ENCODE results near the gene BANP.
A peak's percentile ranks its signal among the peaks of the same experiment; 100 is the strongest.
"Not testable (repeated sequence)": the region's sequence is repeated elsewhere in the genome, so short reads cannot be mapped to it uniquely, and the experiment has no call there.

Gene BANP

DNA sequence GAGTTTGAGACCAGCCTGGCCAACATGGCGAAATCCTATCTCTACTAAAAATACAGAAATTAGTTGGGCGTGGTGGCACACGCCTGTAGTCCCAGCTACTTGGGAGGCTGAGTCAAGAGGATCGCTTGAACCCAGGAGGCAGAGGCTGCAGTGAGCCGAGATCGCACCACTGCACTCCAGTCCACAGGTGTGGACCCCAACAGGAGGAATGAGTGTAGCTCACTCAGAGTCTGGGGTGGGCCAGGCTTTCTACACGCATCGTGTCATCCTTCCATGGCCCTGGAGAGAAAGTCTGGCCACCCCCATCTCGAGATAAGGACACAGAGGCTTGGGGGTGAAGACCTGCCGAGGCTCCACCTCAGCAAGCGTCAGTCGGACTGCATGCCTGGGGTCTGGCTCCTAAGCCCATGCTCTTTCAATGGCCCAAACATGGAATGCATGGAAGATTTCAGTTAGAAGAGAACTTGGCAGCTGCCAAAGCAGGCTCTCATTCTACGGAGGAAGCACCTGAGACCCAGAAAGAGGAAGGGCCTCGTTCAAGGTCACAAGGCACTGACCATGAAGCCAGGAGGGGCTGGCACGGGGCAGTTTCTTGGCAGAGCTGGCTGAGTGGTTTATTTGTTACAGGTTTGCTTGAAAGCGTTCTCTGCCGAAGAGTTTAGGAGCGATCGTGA lies 16.3 kb upstream of the BANP start:
- H3K36me3 ChIP-seq (ENCODE audit: control insufficient read depth in 1 of 2, insufficient read depth in 2 of 2, low read depth in 1 of 2, low read length in 2 of 2); H2BK12ac ChIP-seq (ENCODE audit: low read length in 2 of 2); H3K4me3 ChIP-seq (ENCODE audit: insufficient read depth in 1 of 2, low read depth in 1 of 2, low read length in 2 of 2); H2BK120ac ChIP-seq (ENCODE audit: low read depth, low read length); H3K4me2 ChIP-seq (ENCODE audit: low read length, poor library complexity, severe bottlenecking); H3K14ac ChIP-seq (ENCODE audit: low read length in 2 of 2); H4K91ac ChIP-seq (ENCODE audit: low read length); DNase-seq; H3K4ac ChIP-seq (ENCODE audit: low read depth in 1 of 2, low read length in 2 of 2); H3K23ac ChIP-seq (ENCODE audit: low read length in 2 of 2); H2BK15ac ChIP-seq (ENCODE audit: low read depth, poor library complexity, severe bottlenecking); H4K8ac ChIP-seq (ENCODE audit: low read length); H2AK5ac ChIP-seq (ENCODE audit: low read length, severe bottlenecking); H3K79me1 ChIP-seq (replicated peaks; ENCODE audit: low read length, poor library complexity, severe bottlenecking); H3K4me1 ChIP-seq (ENCODE audit: control insufficient read depth, insufficient read depth, low read depth, low read length); H2BK5ac ChIP-seq (ENCODE audit: low read depth, low read length, poor library complexity, severe bottlenecking); H3K18ac ChIP-seq (ENCODE audit: low read depth in 1 of 2, low read length in 2 of 2); H2AFZ ChIP-seq (ENCODE audit: low read depth, low read length); H3K9me3 ChIP-seq (ENCODE audit: control insufficient read depth, low read length); H3K9ac ChIP-seq (ENCODE audit: low read length); H3K27ac ChIP-seq (ENCODE audit: low read length, poor library complexity, severe bottlenecking): not testable (repeated sequence)
- H3K27me3 ChIP-seq (ENCODE audit: control insufficient read depth in 1 of 2, insufficient read depth in 1 of 2, low read length in 2 of 2), result peaks cover 14 to 24% of the 10 kb centered on the region in 2 experiments
- 86% methylated on average over 15 of the region's 19 CpGs for WGBS

DNA sequence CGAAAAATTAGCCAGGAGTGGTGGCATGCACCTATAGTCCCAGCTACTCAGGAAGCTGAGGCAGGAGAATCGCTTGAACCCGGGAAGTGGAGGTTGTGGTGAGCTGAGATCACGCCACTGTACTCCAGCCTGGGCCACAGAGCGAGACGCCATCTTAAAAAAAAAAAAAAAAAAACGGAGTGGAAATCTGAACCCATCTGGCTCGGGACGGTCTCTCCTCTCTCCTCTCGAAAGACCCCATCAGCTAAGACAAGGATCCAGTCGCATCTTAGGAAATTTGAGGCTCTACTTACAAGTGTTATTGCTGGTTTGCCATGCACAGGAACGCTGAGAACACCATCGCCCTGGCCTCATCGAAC lies 15.2 kb upstream of the BANP start:
- not testable (repeated sequence) for H3K9ac ChIP-seq (ENCODE audit: low read length); H3K4me2 ChIP-seq (ENCODE audit: low read length, poor library complexity, severe bottlenecking); H4K8ac ChIP-seq (ENCODE audit: low read length); DNase-seq; H3K36me3 ChIP-seq (ENCODE audit: control insufficient read depth in 1 of 2, insufficient read depth in 2 of 2, low read depth in 1 of 2, low read length in 2 of 2); H2BK120ac ChIP-seq (ENCODE audit: low read depth, low read length); H3K79me1 ChIP-seq (replicated peaks; ENCODE audit: low read length, poor library complexity, severe bottlenecking); H2BK12ac ChIP-seq (ENCODE audit: low read length in 2 of 2); H2BK5ac ChIP-seq (ENCODE audit: low read depth, low read length, poor library complexity, severe bottlenecking); H3K9me3 ChIP-seq (ENCODE audit: control insufficient read depth, low read length); H3K23ac ChIP-seq (ENCODE audit: low read length in 2 of 2); H2AK5ac ChIP-seq (ENCODE audit: low read length, severe bottlenecking); H4K91ac ChIP-seq (ENCODE audit: low read length); H3K4ac ChIP-seq (ENCODE audit: low read depth in 1 of 2, low read length in 2 of 2); H2AFZ ChIP-seq (ENCODE audit: low read depth, low read length); H3K14ac ChIP-seq (ENCODE audit: low read length in 2 of 2); H3K18ac ChIP-seq (ENCODE audit: low read depth in 1 of 2, low read length in 2 of 2); H3K4me1 ChIP-seq (ENCODE audit: control insufficient read depth, insufficient read depth, low read depth, low read length); H3K4me3 ChIP-seq (ENCODE audit: insufficient read depth in 1 of 2, low read depth in 1 of 2, low read length in 2 of 2); H2BK15ac ChIP-seq (ENCODE audit: low read depth, poor library complexity, severe bottlenecking); H3K27ac ChIP-seq (ENCODE audit: low read length, poor library complexity, severe bottlenecking)
- 93% methylated on average over 14 of the region's 14 CpGs for WGBS
- peaks cover 14 to 24% of the 10 kb centered on the region in 2 experiments for H3K27me3 ChIP-seq (ENCODE audit: control insufficient read depth in 1 of 2, insufficient read depth in 1 of 2, low read length in 2 of 2)

DNA sequence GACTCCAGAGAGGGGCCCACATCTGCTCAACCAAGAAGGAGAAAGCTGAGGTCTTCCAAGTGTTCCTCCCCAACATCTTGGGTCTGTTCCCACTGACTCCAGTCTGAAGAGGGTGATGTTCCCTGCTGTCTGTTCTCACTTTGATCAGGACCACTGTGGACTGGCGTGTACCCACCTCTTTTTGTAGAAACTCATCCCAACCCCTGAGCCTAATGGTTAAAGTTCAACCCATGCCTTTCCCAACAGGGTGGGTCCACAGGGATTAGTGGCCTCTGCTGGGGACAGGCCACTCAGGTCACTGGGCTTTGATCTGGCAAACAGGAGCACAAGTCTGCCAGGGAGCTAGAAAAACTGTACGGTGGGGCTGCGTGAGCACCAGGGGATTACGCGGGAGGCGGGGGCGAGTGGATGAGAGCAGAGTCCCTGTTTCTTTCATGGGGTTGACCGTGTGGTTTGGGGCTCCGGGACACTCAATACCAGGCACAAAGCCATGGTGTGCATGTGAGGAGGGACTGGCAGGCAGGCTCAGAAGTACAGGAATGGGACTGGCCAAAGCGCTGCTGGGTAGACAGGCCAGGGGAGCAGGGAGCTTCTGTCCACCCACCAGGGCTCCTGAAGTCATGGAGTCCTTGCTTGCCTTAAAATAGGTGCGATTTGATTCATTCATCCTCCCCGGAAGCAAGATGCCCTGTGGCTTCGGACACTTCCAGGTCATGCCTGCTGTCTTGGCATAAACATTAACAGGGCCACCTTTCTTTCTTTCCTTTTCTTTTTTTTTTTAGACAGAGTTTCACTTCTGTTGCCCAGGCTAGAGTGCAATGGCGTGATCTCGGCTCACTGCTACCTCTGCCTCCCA lies 14.6 kb upstream of the BANP start, which contains the start of gene CA5A:
Gene CA5A (minus strand): TSS at position 155 of the 856 bp plus-strand sequence. CDS start 79 bp downstream, at position 76.
- H3K79me1 ChIP-seq (replicated peaks; ENCODE audit: low read length, poor library complexity, severe bottlenecking), result no peaks in the 10 kb centered on the region
- H3K27me3 ChIP-seq (ENCODE audit: control insufficient read depth in 1 of 2, insufficient read depth in 1 of 2, low read length in 2 of 2), result peaks cover 10 to 23% of the 10 kb centered on the region in 2 experiments
- H3K9ac ChIP-seq (ENCODE audit: low read length), result no peak within 1 kb of the TSS
- H2BK12ac ChIP-seq (ENCODE audit: low read length in 2 of 2), result no peak within 1 kb of the TSS
- H3K27ac ChIP-seq (ENCODE audit: low read length, poor library complexity, severe bottlenecking), result no peak within 1 kb of the TSS
- no peak within 1 kb of the TSS for H3K4me3 ChIP-seq (ENCODE audit: insufficient read depth in 1 of 2, low read depth in 1 of 2, low read length in 2 of 2)
- no peak within 1 kb of the TSS for H2BK120ac ChIP-seq (ENCODE audit: low read depth, low read length)
- H4K8ac ChIP-seq (ENCODE audit: low read length), result no peak within 1 kb of the TSS
- H3K4me1 ChIP-seq (ENCODE audit: control insufficient read depth, insufficient read depth, low read depth, low read length), result no peaks in the 10 kb centered on the region
- no peak within 1 kb of the TSS for H2AFZ ChIP-seq (ENCODE audit: low read depth, low read length)
- H3K14ac ChIP-seq (ENCODE audit: low read length in 2 of 2), result peak within 1 kb of the TSS in 1 of 2 experiments; percentile 15
- H2AK5ac ChIP-seq (ENCODE audit: low read length, severe bottlenecking), result no peak within 1 kb of the TSS
- H3K9me3 ChIP-seq (ENCODE audit: control insufficient read depth, low read length), result no peaks in the 10 kb centered on the region
- H4K91ac ChIP-seq (ENCODE audit: low read length), result no peak within 1 kb of the TSS
- no peak within 1 kb of the TSS for H3K23ac ChIP-seq (ENCODE audit: low read length in 2 of 2)
- DNase-seq, result no peak
- no peak within 1 kb of the TSS for H3K18ac ChIP-seq (ENCODE audit: low read depth in 1 of 2, low read length in 2 of 2)
- no peak within 1 kb of the TSS for H3K4ac ChIP-seq (ENCODE audit: low read depth in 1 of 2, low read length in 2 of 2)
- no peak within 1 kb of the TSS for H3K4me2 ChIP-seq (ENCODE audit: low read length, poor library complexity, severe bottlenecking)
- no peak within 1 kb of the TSS for H2BK5ac ChIP-seq (ENCODE audit: low read depth, low read length, poor library complexity, severe bottlenecking)
- WGBS, result 90% methylated on average over 15 of the region's 15 CpGs
- no peak within 1 kb of the TSS for H2BK15ac ChIP-seq (ENCODE audit: low read depth, poor library complexity, severe bottlenecking)
- H3K36me3 ChIP-seq (ENCODE audit: control insufficient read depth in 1 of 2, insufficient read depth in 2 of 2, low read depth in 1 of 2, low read length in 2 of 2), result no peaks in the 10 kb centered on the region

DNA sequence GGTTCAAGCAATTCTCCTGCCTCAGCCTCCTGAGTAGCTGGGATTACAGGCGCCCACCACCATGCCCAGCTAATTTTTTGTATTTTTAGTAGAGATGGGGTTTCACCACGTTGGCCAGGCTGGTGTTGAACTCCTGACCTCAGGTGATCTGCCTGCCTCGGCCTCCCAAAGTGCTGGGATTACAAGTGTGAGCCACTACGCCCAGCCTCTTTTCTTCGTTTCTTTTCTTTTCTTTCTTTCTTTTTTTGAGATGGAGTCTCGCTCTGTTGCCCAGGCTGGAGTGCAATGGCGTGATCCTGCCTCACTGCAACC lies 14.0 kb upstream of the BANP start:
- 76% methylated on average over 6 of the region's 7 CpGs for WGBS
- H3K9me3 ChIP-seq (ENCODE audit: control insufficient read depth, low read length); H3K18ac ChIP-seq (ENCODE audit: low read depth in 1 of 2, low read length in 2 of 2); H2BK12ac ChIP-seq (ENCODE audit: low read length in 2 of 2); H3K4me2 ChIP-seq (ENCODE audit: low read length, poor library complexity, severe bottlenecking); H3K79me1 ChIP-seq (replicated peaks; ENCODE audit: low read length, poor library complexity, severe bottlenecking); H3K36me3 ChIP-seq (ENCODE audit: control insufficient read depth in 1 of 2, insufficient read depth in 2 of 2, low read depth in 1 of 2, low read length in 2 of 2); H4K91ac ChIP-seq (ENCODE audit: low read length); H2AK5ac ChIP-seq (ENCODE audit: low read length, severe bottlenecking); H3K4me1 ChIP-seq (ENCODE audit: control insufficient read depth, insufficient read depth, low read depth, low read length); DNase-seq; H3K27ac ChIP-seq (ENCODE audit: low read length, poor library complexity, severe bottlenecking); H3K23ac ChIP-seq (ENCODE audit: low read length in 2 of 2); H2BK5ac ChIP-seq (ENCODE audit: low read depth, low read length, poor library complexity, severe bottlenecking); H2BK15ac ChIP-seq (ENCODE audit: low read depth, poor library complexity, severe bottlenecking); H2BK120ac ChIP-seq (ENCODE audit: low read depth, low read length); H3K14ac ChIP-seq (ENCODE audit: low read length in 2 of 2); H3K9ac ChIP-seq (ENCODE audit: low read length); H3K4me3 ChIP-seq (ENCODE audit: insufficient read depth in 1 of 2, low read depth in 1 of 2, low read length in 2 of 2); H4K8ac ChIP-seq (ENCODE audit: low read length); H2AFZ ChIP-seq (ENCODE audit: low read depth, low read length); H3K4ac ChIP-seq (ENCODE audit: low read depth in 1 of 2, low read length in 2 of 2): not testable (repeated sequence)
- peaks cover 10 to 17% of the 10 kb centered on the region in 2 experiments for H3K27me3 ChIP-seq (ENCODE audit: control insufficient read depth in 1 of 2, insufficient read depth in 1 of 2, low read length in 2 of 2)

All from mesenchymal stem cell (in vitro differentiated cells and primary cell).